T-helper 1 cell (primary cell): ENCODE measurements around the gene ATG16L2.
"Not testable (repeated sequence)": the region's sequence is repeated elsewhere in the genome, so short reads cannot be mapped to it uniquely, and the experiment has no call there.

Experiments
- DNase-seq, 5 donors: peaks; one replicate each; pipeline ENCODE4 v3.0.0-alpha.2; 2012 to 2020

ATG16L2 gene

GRCh38 chr11:72806378-72806777 is 7.8 kb upstream of the ATG16L2 start:
- not testable (repeated sequence) for DNase-seq

GRCh38 chr11:72807021-72807693 is 7.1 kb upstream of the ATG16L2 start:
- no peak for DNase-seq

DNA sequence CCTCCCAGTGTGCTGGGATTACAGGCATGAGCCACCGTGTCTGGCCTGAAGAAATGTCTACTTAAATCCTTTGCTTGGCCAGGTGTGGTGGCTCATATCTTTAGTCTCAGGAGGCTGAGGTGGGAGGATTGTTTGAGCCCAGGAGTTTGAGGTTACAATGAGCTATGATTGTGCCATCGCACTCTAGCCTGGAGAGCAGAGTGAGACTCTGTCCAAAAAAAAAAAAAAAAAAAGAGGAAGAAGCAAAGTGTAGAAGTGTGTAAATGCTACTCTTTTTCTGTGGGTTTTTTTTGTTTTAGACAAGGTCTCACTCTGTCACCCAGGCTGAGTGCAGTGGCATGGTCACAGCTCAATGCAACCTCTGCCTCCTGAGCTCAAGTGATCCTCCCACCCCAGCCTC is 6.4 kb upstream of the ATG16L2 start:
- DNase-seq: no peak

DNA sequence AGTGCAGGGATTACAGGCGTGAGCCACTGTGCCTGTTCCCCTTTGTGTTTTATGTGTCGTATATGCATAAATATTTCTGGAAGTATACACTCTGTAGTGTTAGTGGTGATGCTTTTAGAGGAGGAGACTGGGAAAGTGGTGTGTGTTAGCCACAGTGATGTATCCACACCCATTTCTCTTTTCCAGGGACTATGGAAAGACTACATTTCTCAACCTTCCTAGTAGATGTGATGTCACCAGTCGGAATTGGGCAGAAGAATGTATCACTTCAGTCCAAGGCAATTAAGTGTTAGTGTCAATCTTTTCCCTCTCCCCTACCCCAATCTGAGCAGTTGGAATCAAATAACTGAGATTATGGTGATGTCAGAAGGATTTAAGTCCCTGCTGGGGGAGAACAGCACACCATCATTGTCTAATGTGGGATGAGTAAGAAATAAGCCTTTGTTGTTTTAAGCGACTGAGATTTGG is 5.8 kb upstream of the ATG16L2 start:
- no peak for DNase-seq

GRCh38 chr11:72811686-72812085 is 2.5 kb upstream of the ATG16L2 start:
- not testable (repeated sequence) for DNase-seq

DNA sequence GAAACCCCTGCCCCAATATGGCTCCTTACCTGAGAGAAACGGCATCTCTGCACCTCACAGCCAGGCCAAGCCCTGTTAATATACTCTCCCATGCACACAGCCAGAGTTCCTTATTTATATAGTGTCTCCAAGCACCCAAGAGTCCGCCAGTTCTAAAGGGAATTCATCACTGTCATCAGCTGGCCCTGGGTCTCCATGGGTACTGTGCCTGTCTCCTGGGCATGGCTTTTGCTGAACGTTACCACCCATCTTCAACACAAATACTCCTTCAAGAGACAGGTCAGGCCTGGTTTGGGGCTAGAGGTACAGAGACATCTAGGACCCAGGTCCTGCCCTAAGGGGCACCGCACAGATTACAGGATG is 1.6 kb upstream of the ATG16L2 start:
- DNase-seq: no peak

DNA sequence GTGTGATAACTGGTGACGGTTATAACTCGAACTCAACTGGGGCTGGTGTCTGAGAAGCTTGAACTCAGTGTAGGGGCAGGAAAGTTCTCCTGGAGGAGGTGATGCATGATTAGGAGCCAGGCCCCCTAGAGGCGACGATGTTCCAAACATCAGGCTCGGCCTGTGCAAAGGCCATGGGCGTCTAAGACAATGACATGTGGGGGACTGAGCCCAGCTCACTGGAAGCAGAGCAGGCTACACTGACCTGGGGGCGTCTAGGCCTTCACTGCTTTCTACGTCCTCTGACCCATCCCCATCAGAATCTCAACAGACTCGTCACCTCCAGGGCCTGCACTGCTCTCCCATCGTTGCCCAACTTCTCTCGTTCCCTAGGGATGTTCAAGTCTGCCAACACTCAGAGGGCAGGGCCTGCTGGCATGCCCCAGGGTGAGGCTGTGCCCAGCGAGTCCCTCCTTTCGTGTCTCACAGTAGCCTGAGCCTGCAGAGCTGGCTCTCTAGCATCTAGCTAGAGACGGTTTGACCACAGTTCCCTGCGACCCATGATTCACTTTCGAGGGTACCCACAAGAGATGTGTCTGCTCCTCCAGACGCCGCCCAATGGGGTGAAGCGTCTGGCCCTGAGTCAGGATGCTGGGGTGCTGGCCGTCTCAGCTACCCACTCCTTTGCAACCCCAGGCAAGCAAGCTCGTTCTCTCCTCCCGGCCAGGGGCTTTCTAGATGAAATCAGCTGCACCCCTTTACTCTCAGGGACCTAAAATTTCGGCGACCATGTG is 1.1 kb upstream of the ATG16L2 start:
- peak; percentile 22 to 85 (median 45) for DNase-seq

DNA sequence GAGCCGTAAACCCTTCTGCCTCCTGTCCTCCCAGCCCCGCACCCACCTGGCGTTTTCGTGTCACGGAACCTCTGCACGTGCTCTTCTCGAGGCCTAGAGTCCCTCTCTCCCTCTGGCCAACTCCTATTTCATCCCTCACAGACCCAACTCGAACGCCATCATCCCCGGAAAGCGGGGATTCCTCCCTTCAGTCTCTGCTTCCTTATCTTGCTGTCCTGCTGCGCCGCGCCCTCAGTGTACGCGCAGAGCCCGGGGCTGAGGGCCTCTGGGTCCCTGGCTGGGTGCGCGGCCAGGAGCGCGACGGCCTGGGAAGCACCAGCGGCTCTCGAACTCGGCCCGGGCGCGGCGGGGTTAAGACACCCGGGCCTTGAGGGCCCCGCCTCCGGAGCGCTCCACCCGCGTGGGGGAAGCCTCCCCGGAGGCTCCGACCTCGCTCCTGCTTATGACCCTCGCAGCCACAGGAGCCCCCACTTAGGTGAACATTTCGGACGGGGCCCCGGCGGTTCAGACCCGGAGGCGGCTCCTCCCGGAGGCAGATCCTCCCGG is 398 bp upstream of the ATG16L2 start:
- DNase-seq: peak in 3 of 5 donors; percentile 67 to 89 (median 76)

GRCh38 chr11:72815110-72815618 is 953 bp downstream of the ATG16L2 start:
- DNase-seq: no peak

DNA sequence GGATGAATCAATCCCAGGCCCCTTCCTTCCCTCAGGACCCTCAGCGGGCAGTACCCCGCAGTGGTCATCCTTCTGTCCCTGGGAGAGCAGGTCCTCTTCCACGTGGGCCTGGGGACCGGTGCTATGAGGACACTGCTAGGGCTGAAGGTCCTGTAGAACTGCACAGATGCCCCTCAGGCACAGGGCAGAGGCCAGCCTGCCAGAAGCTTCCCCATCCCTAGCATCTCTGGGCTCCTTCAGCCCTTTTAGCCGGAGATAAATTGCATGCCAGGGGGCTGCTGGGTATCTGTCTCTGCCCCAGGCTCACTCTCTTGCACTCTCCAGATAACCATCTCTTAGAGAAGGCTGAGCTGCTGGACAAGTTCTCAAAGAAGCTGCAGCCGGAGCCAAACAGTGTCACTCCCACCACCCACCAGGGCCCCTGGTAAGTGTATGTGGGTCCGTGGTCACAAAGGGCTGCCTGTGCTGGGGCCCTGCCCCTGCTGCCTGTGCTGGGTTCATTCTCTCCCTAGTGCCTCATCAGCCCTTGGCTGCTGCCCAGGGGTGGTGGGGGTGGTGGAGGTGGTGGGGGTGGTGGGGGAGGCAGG is 2.3 kb downstream of the ATG16L2 start:
- DNase-seq: no peak

DNA sequence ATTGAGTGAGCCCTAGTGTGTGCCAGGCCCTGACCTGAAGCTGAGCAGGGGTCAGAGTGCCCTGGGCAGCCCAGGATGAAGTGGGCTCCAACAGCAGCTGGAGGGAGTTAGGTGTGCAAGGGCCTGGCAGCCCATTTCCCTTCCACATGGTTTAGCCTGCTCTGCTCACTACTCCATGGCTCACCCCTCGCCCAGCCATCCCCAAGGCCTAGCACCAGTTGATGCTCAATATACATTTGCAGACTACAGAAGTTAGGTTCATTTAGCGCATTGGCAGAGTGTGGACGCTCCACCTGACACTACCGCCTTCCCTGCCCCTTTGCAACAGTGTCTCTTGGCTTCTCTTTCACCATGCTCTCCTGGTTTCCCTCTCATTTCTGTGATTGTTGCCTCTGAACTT is 3.8 kb downstream of the ATG16L2 start:
- DNase-seq: no peak

- DNase-seq: no peak
Measured at GRCh38 chr11:72818971-72819370, 4.8 kb downstream of the ATG16L2 start.

- no peak for DNase-seq
Measured at GRCh38 chr11:72820439-72821139, 6.4 kb downstream of the ATG16L2 start.

DNA sequence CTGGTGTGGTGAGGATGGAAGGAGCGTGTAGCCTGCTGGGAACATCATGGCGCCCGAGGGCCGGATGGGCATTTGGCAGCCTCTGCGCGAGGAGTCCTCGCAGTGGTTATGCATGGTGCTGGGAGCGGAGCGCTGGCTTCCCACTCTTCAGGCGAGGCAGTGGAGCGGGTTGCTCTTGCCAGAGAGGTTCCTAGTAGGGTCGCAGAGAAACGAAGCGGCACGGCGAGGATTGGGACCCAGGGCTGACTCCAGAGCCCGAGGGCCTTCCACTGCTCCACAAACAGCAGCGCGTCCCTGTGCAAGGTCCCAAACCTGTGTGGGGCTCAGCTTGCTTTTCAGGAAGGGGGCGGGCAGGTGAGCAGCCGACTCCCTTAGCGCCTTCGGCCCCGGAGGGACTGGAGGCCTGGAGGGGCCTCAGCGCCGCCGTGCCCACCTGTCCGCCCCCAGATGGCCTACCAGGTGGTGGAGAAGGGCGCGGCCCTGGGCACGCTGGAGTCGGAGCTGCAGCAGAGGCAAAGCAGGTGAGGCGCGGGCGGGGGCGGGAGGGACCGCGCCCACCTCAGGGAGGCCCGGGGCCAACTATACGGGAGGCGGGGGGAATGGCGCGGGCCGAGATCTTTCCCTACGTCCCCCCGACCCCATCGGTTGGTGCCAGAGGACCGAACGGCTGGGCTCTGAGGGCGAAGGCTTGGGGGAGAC is 7.2 kb downstream of the ATG16L2 start:
- DNase-seq: no peak

DNA sequence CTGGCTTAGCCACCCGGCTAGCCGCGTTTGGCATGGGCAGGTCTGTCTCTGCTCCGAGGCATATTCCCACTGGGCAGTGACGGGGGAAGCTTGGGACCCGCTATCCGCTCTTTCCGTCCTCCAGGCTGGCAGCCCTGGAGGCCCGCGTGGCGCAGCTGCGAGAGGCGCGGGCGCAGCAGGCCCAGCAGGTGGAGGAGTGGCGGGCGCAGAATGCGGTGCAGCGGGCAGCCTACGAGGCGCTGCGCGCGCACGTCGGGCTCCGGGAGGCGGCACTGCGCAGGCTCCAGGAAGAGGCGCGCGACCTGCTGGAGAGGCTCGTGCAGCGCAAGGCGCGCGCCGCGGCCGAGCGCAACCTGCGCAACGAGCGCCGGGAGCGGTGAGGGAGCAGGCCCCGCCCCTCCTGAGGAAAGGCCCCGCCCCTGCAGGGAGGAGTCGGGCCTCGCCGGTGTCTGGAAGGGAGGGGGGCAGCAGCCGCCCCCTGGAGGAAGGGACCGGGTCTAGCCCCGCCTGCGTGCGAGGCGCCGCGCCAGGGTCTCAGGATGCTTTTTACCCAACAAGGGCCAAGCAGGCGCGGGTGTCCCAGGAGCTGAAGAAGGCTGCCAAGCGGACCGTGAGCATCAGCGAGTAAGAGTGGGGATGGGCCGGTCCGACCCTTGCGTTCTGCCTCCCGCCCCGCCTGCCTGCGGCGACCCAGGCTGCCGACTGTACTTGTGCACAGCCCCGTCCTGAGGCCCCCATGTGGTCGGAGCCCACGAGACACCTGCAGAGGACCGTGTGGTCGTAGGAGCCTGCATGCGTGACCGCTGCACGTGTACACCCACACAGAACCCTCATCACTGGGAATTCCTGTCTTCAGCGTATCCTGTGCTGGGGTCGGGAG is 7.9 kb downstream of the ATG16L2 start:
- DNase-seq: peak; percentile 79 to 86 (median 83)

GRCh38 chr11:72823105-72823804 is 9.0 kb downstream of the ATG16L2 start:
- DNase-seq: no peak

DNA sequence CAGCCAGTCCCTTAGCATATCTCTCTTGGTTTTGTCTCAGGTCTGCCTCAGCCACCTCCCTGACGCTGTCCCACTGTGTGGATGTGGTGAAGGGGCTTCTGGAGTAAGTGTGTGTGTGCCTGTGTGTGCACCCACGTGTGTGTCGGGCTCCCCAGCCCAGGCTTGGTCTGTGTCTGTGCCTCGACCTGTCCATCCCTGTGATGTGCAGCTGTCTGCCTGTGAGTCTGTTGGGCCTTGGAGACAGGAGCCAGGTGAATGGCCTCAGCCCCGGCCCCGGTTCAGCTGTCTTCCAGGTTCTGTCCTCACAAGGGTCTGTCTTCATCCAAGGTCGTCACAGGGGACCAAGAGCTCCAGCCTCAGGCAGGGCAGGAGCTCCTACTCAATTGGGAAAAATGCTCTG is 9.8 kb downstream of the ATG16L2 start:
- no peak for DNase-seq

- no peak for DNase-seq
Measured at GRCh38 chr11:72824811-72825505, 10.7 kb downstream of the ATG16L2 start.

DNA sequence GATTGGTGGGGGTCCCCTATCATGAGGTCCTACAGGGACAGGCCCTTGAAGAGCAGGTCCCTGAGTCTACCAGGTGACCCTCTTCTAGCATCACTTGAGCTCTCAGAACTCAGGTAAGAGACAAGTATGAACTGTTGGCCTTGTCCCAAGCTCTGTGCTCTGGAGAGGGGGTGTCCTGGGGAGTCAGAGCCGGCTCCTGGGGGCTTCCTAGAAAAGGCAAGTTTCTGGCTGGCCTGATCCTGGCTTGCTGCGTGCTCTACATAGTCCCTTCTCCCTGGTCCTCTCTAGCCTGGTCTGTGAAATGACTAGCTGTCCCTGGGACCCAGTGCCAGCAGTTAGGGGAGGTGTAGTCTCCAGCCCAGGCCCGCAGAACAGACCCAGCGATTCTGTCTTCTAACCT is 11.4 kb downstream of the ATG16L2 start:
- no peak for DNase-seq
